Measurements from ENCODE around the gene METTL4. TPM values are rescaled to one million over a fixed set of nuclear protein-coding genes. Genes with fewer than 3 reads are reported as not detected.

Gene METTL4
- 7.7 and 11.9 TPM in 2 replicates for total RNA-seq

GRCh38 chr18:2571200-2572170 lies at the start of gene METTL4, which contains the start of gene NDC80:
METTL4 (minus strand) TSS chr18:2571505; CDS start chr18:2567216, 4,289 bp downstream.
NDC80 (plus strand) TSS chr18:2571557; CDS start chr18:2572986, 1,429 bp downstream.

Small RNAs within 50 kb of the gene (small RNA-seq; reads per million reads assigned to genes)
- gene RF00019, result not detected
- gene RF01233, result not detected

Other genes with a start within 250 kb of the METTL4 start
- gene NDC80, start 52 bp upstream of the METTL4 start, total RNA-seq, result 26.5 and 43.2 TPM in 2 replicates
- gene SMCHD1, start 84.2 kb upstream of the METTL4 start, total RNA-seq, result 54.4 and 77.6 TPM in 2 replicates